ENCODE results near the gene KNCN. TPM values are rescaled to one million over a fixed set of nuclear protein-coding genes. Genes with fewer than 3 reads are reported as not detected.

KNCN gene
- total RNA-seq, 1 experiment from 2014 or later: not detected

- no peak for TF ChIP-seq GRHL2 (CRISPR knock-in tag; IDR thresholded peaks at IDR 0.05; ENCODE audit: insufficient replicate concordance, severe bottlenecking)
- no peak for TF ChIP-seq FOXJ3 (CRISPR knock-in tag; IDR thresholded peaks at IDR 0.05; ENCODE audit: borderline replicate concordance)
- TF ChIP-seq TCF7 (CRISPR knock-in tag; IDR thresholded peaks at IDR 0.05; ENCODE audit: low read depth): no peak
- no peak for TF ChIP-seq MYBL2 (CRISPR knock-in tag; IDR thresholded peaks at IDR 0.05)
- no peak for TF ChIP-seq ZNF232 (CRISPR knock-in tag; IDR thresholded peaks at IDR 0.05)
- TF ChIP-seq, protein P1, sequence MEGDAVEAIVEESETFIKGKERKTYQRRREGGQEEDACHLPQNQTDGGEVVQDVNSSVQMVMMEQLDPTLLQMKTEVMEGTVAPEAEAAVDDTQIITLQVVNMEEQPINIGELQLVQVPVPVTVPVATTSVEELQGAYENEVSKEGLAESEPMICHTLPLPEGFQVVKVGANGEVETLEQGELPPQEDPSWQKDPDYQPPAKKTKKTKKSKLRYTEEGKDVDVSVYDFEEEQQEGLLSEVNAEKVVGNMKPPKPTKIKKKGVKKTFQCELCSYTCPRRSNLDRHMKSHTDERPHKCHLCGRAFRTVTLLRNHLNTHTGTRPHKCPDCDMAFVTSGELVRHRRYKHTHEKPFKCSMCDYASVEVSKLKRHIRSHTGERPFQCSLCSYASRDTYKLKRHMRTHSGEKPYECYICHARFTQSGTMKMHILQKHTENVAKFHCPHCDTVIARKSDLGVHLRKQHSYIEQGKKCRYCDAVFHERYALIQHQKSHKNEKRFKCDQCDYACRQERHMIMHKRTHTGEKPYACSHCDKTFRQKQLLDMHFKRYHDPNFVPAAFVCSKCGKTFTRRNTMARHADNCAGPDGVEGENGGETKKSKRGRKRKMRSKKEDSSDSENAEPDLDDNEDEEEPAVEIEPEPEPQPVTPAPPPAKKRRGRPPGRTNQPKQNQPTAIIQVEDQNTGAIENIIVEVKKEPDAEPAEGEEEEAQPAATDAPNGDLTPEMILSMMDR (IDR thresholded peaks at IDR 0.05): no peak
Measured at GRCh38 chr1:46582972-46583371, 31.5 kb upstream of the KNCN start (continued).

GRCh38 chr1:46581681-46582455, 30.4 kb upstream of the KNCN start:
- Mint-ChIP-seq H3K27me3 (ENCODE audit: low read depth) (no peaks in the 10 kb centered on the region), H3K4me3 (no peak overlapping the region), H3K4me1 (no peaks in the 10 kb centered on the region), H3K36me3 (peaks cover 7% of the 10 kb centered on the region; the same call in 1 of the 2 replicates), H3K27ac (no peak overlapping the region), H3K9me3 (no peaks in the 10 kb centered on the region)
- ChIA-PET CTCF (interaction anchor here (1.0 to 2.4 kb wide), 2 partner anchors 22 to 40 kb away, joined by 5 read pairs; partner anchors contain the start of gene MKNK1), POLR2A (no interaction called here)
- TF ChIP-seq FOXJ3 (CRISPR knock-in tag; IDR thresholded peaks at IDR 0.05; ENCODE audit: borderline replicate concordance): no peak
- no peak for TF ChIP-seq ZNF232 (CRISPR knock-in tag; IDR thresholded peaks at IDR 0.05)
- TF ChIP-seq, protein P1 (IDR thresholded peaks at IDR 0.05): no peak
- TF ChIP-seq ZNF138 (CRISPR knock-in tag; conservative IDR thresholded peaks at IDR 0.05): no peak
- TF ChIP-seq OVOL2 (CRISPR knock-in tag; IDR thresholded peaks at IDR 0.05; ENCODE audit: borderline replicate concordance): no peak
- TF ChIP-seq, protein P2, sequence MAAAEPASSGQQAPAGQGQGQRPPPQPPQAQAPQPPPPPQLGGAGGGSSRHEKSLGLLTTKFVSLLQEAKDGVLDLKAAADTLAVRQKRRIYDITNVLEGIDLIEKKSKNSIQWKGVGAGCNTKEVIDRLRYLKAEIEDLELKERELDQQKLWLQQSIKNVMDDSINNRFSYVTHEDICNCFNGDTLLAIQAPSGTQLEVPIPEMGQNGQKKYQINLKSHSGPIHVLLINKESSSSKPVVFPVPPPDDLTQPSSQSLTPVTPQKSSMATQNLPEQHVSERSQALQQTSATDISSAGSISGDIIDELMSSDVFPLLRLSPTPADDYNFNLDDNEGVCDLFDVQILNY (CRISPR knock-in tag; IDR thresholded peaks at IDR 0.05): no peak
- no peak for TF ChIP-seq ETV6 (CRISPR knock-in tag; IDR thresholded peaks at IDR 0.05)
- no peak for TF ChIP-seq TEAD1 (CRISPR knock-in tag; IDR thresholded peaks at IDR 0.05)
- TF ChIP-seq NFYB (CRISPR knock-in tag; conservative IDR thresholded peaks at IDR 0.05; ENCODE audit: low read depth): no peak
- TF ChIP-seq FOXP4 (CRISPR knock-in tag; IDR thresholded peaks at IDR 0.05): no peak
- TF ChIP-seq SOX15 (CRISPR knock-in tag; IDR thresholded peaks at IDR 0.05): no peak
- no peak for TF ChIP-seq PRDM15 (CRISPR knock-in tag; IDR thresholded peaks at IDR 0.05)
- TF ChIP-seq IRF2 (CRISPR knock-in tag; IDR thresholded peaks at IDR 0.05; ENCODE audit: borderline replicate concordance, low read depth): no peak
- TF ChIP-seq NR1H2 (CRISPR knock-in tag; IDR thresholded peaks at IDR 0.05): no peak
- no peak for ATAC-seq
- no peak for DNase-seq (ENCODE audit: low spot score)

All from WTC11 (cell line).